Thyroid gland (tissue), 4 donors: ENCODE measurements around the gene EFCAB6.

Experiments
- CTCF ChIP-seq, 6 experiments: fragments of 200-600 bp in 3 of 6; fragments of 450-650 bp in 3 of 6; sonication (generic) in 3 of 6; IDR thresholded peaks; one replicate each; pipeline ENCODE4 v1.5.1; 2016 to 2019; ENCODE audit warnings: antibody characterized with exemption in 6 of 6, mild to moderate bottlenecking in 2 of 6, inconsistent platforms in 1 of 6, moderate library complexity in 1 of 6
- POLR2A ChIP-seq, 2 donors: fragments of 450-650 bp; IDR thresholded peaks; one replicate each; pipeline ENCODE4 v1.6.1; 2017; ENCODE audit warnings: antibody characterized with exemption in 2 of 2, mild to moderate bottlenecking in 2 of 2, moderate library complexity in 1 of 2

GRCh38 chr22:43745783-43746356, 66.2 kb downstream of the EFCAB6 start:
- TF ChIP-seq CTCF (IDR thresholded peaks at IDR 0.05) (no peak), POLR2A (IDR thresholded peaks at IDR 0.05) (no peak)
